GM12878 (cell line): ENCODE data around the gene CTSL. TPM values are rescaled to one million over a fixed set of nuclear protein-coding genes. Genes with fewer than 3 reads are reported as not detected.

Experiments used
- ATAC-seq: fragments of 200-7000 bp; cut with Tn5 transposase; 3 replicates; pipeline ENCODE4 v1.9.1; 2020; ENCODE audit warnings: mild to moderate bottlenecking, moderate library complexity
- BruUV-seq: library from RNA; stranded (reverse); fragments of 400-500 nt; replicated peaks from 2 replicates; lab custom pipeline; 2021; lab: Mats Ljungman, UMichigan
- CTCF ChIA-PET: fragments of 300-600 bp; sonication (Branson Sonifier 250); formaldehyde crosslinking; extraction: SDS; loops from one replicate; lab custom pipeline; 2021; ENCODE audit warnings: inconsistent platforms; lab: Yijun Ruan, JAX
- POLR2A ChIA-PET: fragments of 350-600 bp; formaldehyde crosslinking; extraction: SDS; loops from one replicate; lab custom pipeline; 2021; ENCODE audit warnings: inconsistent platforms; lab: Charles Lee
- RAD21 ChIA-PET: fragments of 300-600 bp; sonication (Branson Sonifier 250); formaldehyde crosslinking; loops from one replicate; lab custom pipeline; 2023; ENCODE audit warnings: antibody characterized with exemption; ENCODE audit not compliant: unreplicated experiment; lab: Charles Lee
- SMC1A ChIA-PET: fragments of 300-600 bp; sonication (Branson Sonifier 250); formaldehyde crosslinking; loops from one replicate; lab custom pipeline; 2023; ENCODE audit not compliant: unreplicated experiment, uncharacterized antibody; lab: Charles Lee
- DNase-seq: peaks from one replicate; pipeline ENCODE4 v3.0.0-alpha.2; 2011; ENCODE audit warnings: low read depth, low spot score
- FAIRE-seq: peaks from 3 replicates; lab custom pipeline; 2011; peaks lifted over from hg19 to GRCh38; lab: Jason Lieb, UNC
- H2AFZ ChIP-seq: 2 replicates; pipeline ENCODE4 v1.6.0; 2011; ENCODE audit warnings: low read depth, low read length, control low read depth; ENCODE audit not compliant: control insufficient read depth
- H3K27ac ChIP-seq: 2 replicates; pipeline ENCODE4 v1.5.1; 2011; ENCODE audit warnings: control low read depth; ENCODE audit not compliant: control insufficient read depth, insufficient read depth
- H3K27me3 ChIP-seq, 2 experiments: replicated peaks in 1 of 2; 2 replicates each; pipeline versions ENCODE4 v1.6.0 to v1.6.1; 2011; ENCODE audit warnings: low read length in 1 of 2; ENCODE audit not compliant: control insufficient read depth in 2 of 2, insufficient read depth in 2 of 2
- H3K36me3 ChIP-seq, 2 experiments: 2 replicates each; pipeline ENCODE4 v1.5.1; 2011; ENCODE audit warnings: low read length in 1 of 2; ENCODE audit not compliant: control insufficient read depth in 2 of 2, insufficient read depth in 2 of 2
- H3K4me1 ChIP-seq: 2 replicates; pipeline ENCODE4 v1.6.1; 2011; ENCODE audit warnings: mild to moderate bottlenecking, low read length, moderate library complexity, mixed read lengths; ENCODE audit not compliant: control insufficient read depth, insufficient read depth
- H3K4me2 ChIP-seq: 2 replicates; pipeline ENCODE4 v1.6.0; 2011; ENCODE audit warnings: control low read depth; ENCODE audit not compliant: control insufficient read depth, insufficient read depth
- H3K4me3 ChIP-seq: fragments of 200-600 bp; sonication (generic); 2 replicates; pipeline ENCODE4 v1.5.1; 2016
- H3K79me2 ChIP-seq: 2 replicates; pipeline ENCODE4 v1.6.0; 2011; ENCODE audit warnings: low read length; ENCODE audit not compliant: control insufficient read depth, insufficient read depth
- H3K9ac ChIP-seq: 2 replicates; pipeline ENCODE4 v1.8.0; 2011; ENCODE audit warnings: low read length, control low read depth, mixed read lengths; ENCODE audit not compliant: control insufficient read depth, insufficient read depth
- H3K9me3 ChIP-seq: replicated peaks from 3 replicates; pipeline ENCODE4 v1.5.1; 2011; ENCODE audit warnings: mild to moderate bottlenecking, low read length; ENCODE audit not compliant: control insufficient read depth, insufficient read depth
- H4K20me1 ChIP-seq: 2 replicates; pipeline ENCODE4 v1.6.0; 2011; ENCODE audit not compliant: control insufficient read depth, insufficient read depth
- BRCA1 ChIP-seq: IDR thresholded peaks from 2 replicates; pipeline ENCODE4 v1.6.1; 2011; ENCODE audit warnings: low read depth, low read length, improper control_type of control experiment
- EZH2 ChIP-seq: IDR thresholded peaks from 2 replicates; pipeline ENCODE4 v1.6.1; 2012; ENCODE audit warnings: low read depth, mild to moderate bottlenecking, control low read depth, inconsistent platforms, low read length, borderline replicate concordance; ENCODE audit not compliant: control insufficient read depth
- HSF1 ChIP-seq: fragments of 150-350 bp; IDR thresholded peaks from 2 replicates; pipeline ENCODE4 v1.6.1; 2014; ENCODE audit warnings: mild to moderate bottlenecking, low read depth, low read length
- NR2C1 ChIP-seq: fragments of 450-650 bp; IDR thresholded peaks from 2 replicates; pipeline ENCODE4 v1.6.1; 2017; ENCODE audit warnings: antibody characterized with exemption, mild to moderate bottlenecking, moderate library complexity
- TCF3 ChIP-seq: IDR thresholded peaks from 2 replicates; pipeline ENCODE4 v1.6.1; 2012; ENCODE audit warnings: low read depth, mild to moderate bottlenecking, low read length, borderline replicate concordance; ENCODE audit not compliant: insufficient read depth
- WGBS: methylation state at CpG from one replicate; pipeline ENCODE4 v1.1.6; 2016; ENCODE audit warnings: low lambda C conversion rate; ENCODE audit not compliant: insufficient replicate concordance, insufficient coverage; ENCODE audit errors: missing lambda C conversion rate; 5-methylcytosine and 5-hydroxymethylcytosine counted together
- in situ Hi-C: fragments of 300-500 bp; cut with MboI; formaldehyde crosslinking; loops from 9 replicates; pipeline ENCODE4 v1.14.3; 2018; ENCODE audit warnings: mixed read lengths
- intact Hi-C: fragments of 100-400 bp; cut with micrococcal nuclease; formaldehyde crosslinking; loops from one replicate; pipeline ENCODE4 v1.14.2; 2022; ENCODE audit not compliant: unreplicated experiment
- polyA plus RNA-seq, 11 experiments: library from polyadenylated mRNA; depleted of rRNA in 4 of 11; unstranded in 6 of 11; stranded (reverse) in 5 of 11; fragments of >200 nt; fragmentation: Nextera tagmentation in 4 of 11; fragmentation: Illumina TruSeq in 1 of 11; extraction: Ambion mirVana in 4 of 11; extraction: Trizol in 1 of 11; gene quantifications; 1 replicate in 1 of 11; 2 replicates in 10 of 11; pipeline versions ENCODE4 v1.2.1 to v1.2.3, GENCODE V29; 2011 to 2016; ENCODE audit warnings: inconsistent platforms in 2 of 11, missing spikeins in 2 of 11, low read depth in 1 of 11
- total RNA-seq, 4 experiments: library from RNA; depleted of rRNA in 3 of 4; stranded (reverse); fragments of >200 nt in 3 of 4; fragmentation: Illumina TruSeq in 1 of 4; extraction: Trizol in 1 of 4; gene quantifications; 2 replicates each; pipeline versions ENCODE4 v1.2.1 to v1.2.3, GENCODE V29; 2013 to 2021

CTSL gene
- total and polyA plus RNA-seq, 10 of the 15 experiments (the other 5 are each of a cell fraction or from before 2014, with no cell fraction given): 0.24 to 0.72 TPM; not detected in 8

GRCh38 chr9:87702921-87703320 lies 23.0 kb upstream of the CTSL start (continued):
- TF ChIP-seq HSF1: no peak
- no peak for TF ChIP-seq TCF3
- TF ChIP-seq EZH2: no peak
- no peak for TF ChIP-seq BRCA1

- no peak for FAIRE-seq
- in situ Hi-C loops: no loop called here
- no peak for ATAC-seq
- no peak for DNase-seq
- Histone ChIP-seq H4K20me1 (no peaks in the 10 kb centered on the region), H2AFZ (no peak overlapping the region), H3K36me3 (peaks cover 7 to 15% of the 10 kb centered on the region in 2 experiments), H3K4me1 (peaks cover 7% of the 10 kb centered on the region), H3K9ac (no peak overlapping the region), H3K79me2 (no peaks in the 10 kb centered on the region), H3K4me2 (no peak overlapping the region), H3K4me3 (no peak overlapping the region), H3K9me3 (no peaks in the 10 kb centered on the region), H3K27ac (no peak overlapping the region), H3K27me3 (no peaks in the 10 kb centered on the region)
- intact Hi-C loops: no loop called here
- CTCF ChIA-PET: no interaction called here
- TF ChIP-seq NR2C1: no peak
- BruUV-seq: no TSS peak
- RAD21 ChIA-PET: no interaction called here
- 77% methylated on average over 7 of the region's 7 CpGs for WGBS
- SMC1A ChIA-PET: no interaction called here
- POLR2A ChIA-PET: no interaction called here
These were observed 22.2 kb upstream of the CTSL start for GRCh38 chr9:87703636-87704276.
